GM23248 (cell line): Measurements from ENCODE around the gene SELENOO. TPM values are rescaled to one million over a fixed set of nuclear protein-coding genes. Genes with fewer than 3 reads are reported as not detected.
A peak's percentile ranks its signal among the peaks of the same experiment; 100 is the strongest.

Experiments
- DNase-seq: peaks from one replicate; pipeline ENCODE4 v3.0.0-alpha.2; 2015
- H2AFZ ChIP-seq: fragments of 200-600 bp; sonication (generic); 2 replicates; pipeline ENCODE4 v1.6.1; 2016; ENCODE audit warnings: antibody characterized with exemption
- H3F3A ChIP-seq: fragments of 200-600 bp; sonication (generic); 2 replicates; pipeline ENCODE4 v1.6.1; 2016; ENCODE audit warnings: mild to moderate bottlenecking, antibody characterized with exemption, mixed run types; ENCODE audit not compliant: insufficient read depth
- H3K27ac ChIP-seq: fragments of 200-600 bp; sonication (generic); 2 replicates; pipeline ENCODE4 v1.5.1; 2016; ENCODE audit warnings: mild to moderate bottlenecking
- H3K27me3 ChIP-seq: fragments of 200-600 bp; sonication (generic); replicated peaks from 2 replicates; pipeline ENCODE4 v1.6.1; 2016; ENCODE audit warnings: mild to moderate bottlenecking; ENCODE audit not compliant: insufficient read depth
- H3K36me3 ChIP-seq: fragments of 200-600 bp; sonication (generic); 2 replicates; pipeline ENCODE4 v1.6.1; 2016; ENCODE audit warnings: low read depth, mild to moderate bottlenecking
- H3K4me1 ChIP-seq: fragments of 200-600 bp; sonication (generic); 2 replicates; pipeline ENCODE4 v1.6.1; 2016; ENCODE audit warnings: mild to moderate bottlenecking; ENCODE audit not compliant: insufficient read depth
- H3K4me2 ChIP-seq: fragments of 200-600 bp; sonication (generic); one replicate; pipeline ENCODE4 v1.6.1; 2016; ENCODE audit warnings: mild to moderate bottlenecking; ENCODE audit not compliant: unreplicated experiment
- H3K4me3 ChIP-seq: fragments of 200-600 bp; sonication (generic); 2 replicates; pipeline ENCODE4 v1.5.1; 2016; ENCODE audit warnings: mild to moderate bottlenecking
- H3K79me2 ChIP-seq: fragments of 200-600 bp; sonication (generic); 2 replicates; pipeline ENCODE4 v1.6.1; 2016; ENCODE audit warnings: mild to moderate bottlenecking; ENCODE audit not compliant: insufficient read depth
- H3K9ac ChIP-seq: fragments of 200-600 bp; sonication (generic); 2 replicates; pipeline ENCODE4 v1.6.1; 2016; ENCODE audit warnings: mild to moderate bottlenecking
- H3K9me2 ChIP-seq: fragments of 200-600 bp; sonication (generic); 2 replicates; pipeline ENCODE4 v1.6.1; 2016; ENCODE audit warnings: mixed run types, mild to moderate bottlenecking, moderate library complexity; ENCODE audit not compliant: insufficient read depth
- H3K9me3 ChIP-seq: fragments of 200-600 bp; sonication (generic); one replicate; pipeline ENCODE4 v1.6.1; 2017; ENCODE audit warnings: low read depth
- H4K20me1 ChIP-seq: fragments of 200-600 bp; sonication (generic); 2 replicates; pipeline ENCODE4 v1.6.0; 2016; ENCODE audit not compliant: insufficient read depth
- EZH2 ChIP-seq: fragments of 200-600 bp; sonication (generic); IDR thresholded peaks from 2 replicates; pipeline ENCODE4 v1.6.1; 2018; ENCODE audit warnings: antibody characterized with exemption, mild to moderate bottlenecking; ENCODE audit not compliant: insufficient read depth, poor library complexity, severe bottlenecking
- EZH2phosphoT487 ChIP-seq: fragments of 200-600 bp; sonication (generic); IDR thresholded peaks from 2 replicates; pipeline ENCODE4 v1.6.1; 2018; ENCODE audit warnings: antibody characterized with exemption, moderate library complexity, mild to moderate bottlenecking, low read depth; ENCODE audit not compliant: insufficient read depth
- WGBS, 2 experiments: methylation state at CpG; one replicate each; pipeline ENCODE4 v1.1.6; 2015 to 2017; ENCODE audit warnings: low lambda C conversion rate in 2 of 2, low coverage in 1 of 2; ENCODE audit errors: missing lambda C conversion rate in 2 of 2; 5-methylcytosine and 5-hydroxymethylcytosine counted together
- in situ Hi-C: fragments of 300-500 bp; cut with MboI; formaldehyde crosslinking; loops from 2 replicates; pipeline ENCODE4 v1.15.0; 2020
- polyA plus RNA-seq: library from polyadenylated mRNA; unstranded; fragments of >200 nt; fragmentation: Nextera tagmentation; extraction: Ambion mirVana; gene quantifications from 2 replicates; pipeline ENCODE4 v1.2.1, GENCODE V29; 2016
- total RNA-seq: library from RNA; depleted of rRNA; stranded (reverse); fragments of >200 nt; shearing (Covaris generic); gene quantifications from 2 replicates; pipeline ENCODE4 v1.2.3, GENCODE V29; 2014; rRNA removed

The SELENOO gene
- total and polyA plus RNA-seq, 2 experiments from 2014 or later, result 5.0 to 24.3 TPM

DNA sequence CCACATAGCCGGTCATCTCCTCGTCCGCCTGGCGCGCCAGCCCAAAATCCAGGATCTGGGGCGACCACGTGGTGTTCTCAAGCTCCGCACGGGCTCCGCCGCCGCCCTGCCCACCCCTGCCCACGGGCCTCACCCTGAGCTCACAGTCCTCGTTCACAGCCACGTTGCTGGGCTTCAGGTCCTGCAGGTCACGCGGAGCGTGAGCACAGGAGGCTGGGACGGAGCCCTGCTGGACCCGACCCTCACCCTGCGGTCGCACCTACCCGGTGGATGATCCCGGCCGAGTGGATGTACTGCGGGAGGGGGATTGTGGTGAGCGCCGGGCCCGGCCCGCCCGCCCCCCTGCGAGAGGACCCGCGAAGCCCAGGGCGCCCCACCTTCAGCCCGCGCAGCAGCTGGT is 66.2 kb downstream of the SELENOO start:
- DNase-seq, result no peak
- Histone ChIP-seq H3K27me3 (no peaks in the 10 kb centered on the region), H3K9ac (no peak overlapping the region), H2AFZ (no peak overlapping the region), H4K20me1 (no peaks in the 10 kb centered on the region), H3F3A (no peaks in the 10 kb centered on the region), H3K27ac (no peak overlapping the region), H3K9me3 (no peaks in the 10 kb centered on the region), H3K4me2 (no peak overlapping the region), H3K4me3 (peak overlapping the region; percentile 63; the same call in 1 of the 2 replicates), H3K9me2 (no peaks in the 10 kb centered on the region), H3K36me3 (no peaks in the 10 kb centered on the region), H3K79me2 (no peaks in the 10 kb centered on the region), H3K4me1 (peaks cover 7% of the 10 kb centered on the region)
- 36 to 39% methylated on average over 30 to 34 of the region's 37 CpGs for WGBS, 2 experiments
- TF ChIP-seq EZH2phosphoT487 (no peak), EZH2 (no peak)
- in situ Hi-C loops, result no loop called here

Other genes with a start within 250 kb of the SELENOO start
- gene PIM3, start 240.2 kb upstream of the SELENOO start, total RNA-seq, result 16.2 and 17.3 TPM in 2 replicates
- gene PIM3, start 240.2 kb upstream of the SELENOO start, polyA plus RNA-seq, result 10.8 TPM in 2 replicates
- not detected in 2 replicates for gene IL17REL, start 188.2 kb upstream of the SELENOO start, total RNA-seq
- not detected in 2 replicates for gene IL17REL, start 188.2 kb upstream of the SELENOO start, polyA plus RNA-seq
- gene TTLL8, start 142.7 kb upstream of the SELENOO start, total RNA-seq, result not detected in 2 replicates
- not detected in 2 replicates for gene TTLL8, start 142.7 kb upstream of the SELENOO start, polyA plus RNA-seq
- gene MLC1, start 115.6 kb upstream of the SELENOO start, total RNA-seq, result not detected in 2 replicates
- gene MLC1, start 115.6 kb upstream of the SELENOO start, polyA plus RNA-seq, result not detected in 2 replicates
- gene MOV10L1, start 111.0 kb upstream of the SELENOO start, total RNA-seq, result not detected in 2 replicates
- gene MOV10L1, start 111.0 kb upstream of the SELENOO start, polyA plus RNA-seq, result not detected in 2 replicates
- under 0.01 TPM in 1 of 2 replicates, not detected in the other for gene PANX2, start 30.3 kb upstream of the SELENOO start, total RNA-seq
- 0.18 and 0.20 TPM in 2 replicates for gene PANX2, start 30.3 kb upstream of the SELENOO start, polyA plus RNA-seq
- 19.5 and 33.5 TPM in 2 replicates for gene TRABD, start 15.1 kb upstream of the SELENOO start, total RNA-seq
- 20.7 and 22.6 TPM in 2 replicates for gene TRABD, start 15.1 kb upstream of the SELENOO start, polyA plus RNA-seq
- 32.0 and 33.8 TPM in 2 replicates for gene TUBGCP6, start 44.0 kb downstream of the SELENOO start, total RNA-seq
- 13.2 and 16.6 TPM in 2 replicates for gene TUBGCP6, start 44.0 kb downstream of the SELENOO start, polyA plus RNA-seq
- 16.8 and 19.2 TPM in 2 replicates for gene HDAC10, start 50.3 kb downstream of the SELENOO start, total RNA-seq
- 4.3 and 6.6 TPM in 2 replicates for gene HDAC10, start 50.3 kb downstream of the SELENOO start, polyA plus RNA-seq
- 22.8 and 28.7 TPM in 2 replicates for gene MAPK12, start 60.7 kb downstream of the SELENOO start, total RNA-seq
- gene MAPK12, start 60.7 kb downstream of the SELENOO start, polyA plus RNA-seq, result 20.7 and 23.2 TPM in 2 replicates
- 9.8 and 12.3 TPM in 2 replicates for gene MAPK11, start 69.4 kb downstream of the SELENOO start, total RNA-seq
- gene MAPK11, start 69.4 kb downstream of the SELENOO start, polyA plus RNA-seq, result 1.0 and 1.2 TPM in 2 replicates
- gene PLXNB2, start 106.6 kb downstream of the SELENOO start, total RNA-seq, result 136 and 147 TPM in 2 replicates
- gene PLXNB2, start 106.6 kb downstream of the SELENOO start, polyA plus RNA-seq, result 123 and 136 TPM in 2 replicates
- 3.3 and 5.7 TPM in 2 replicates for gene DENND6B, start 126.0 kb downstream of the SELENOO start, total RNA-seq
- gene DENND6B, start 126.0 kb downstream of the SELENOO start, polyA plus RNA-seq, result 6.1 and 6.6 TPM in 2 replicates
- 50.0 and 58.4 TPM in 2 replicates for gene PPP6R2, start 142.3 kb downstream of the SELENOO start, total RNA-seq
- 22.2 and 22.3 TPM in 2 replicates for gene PPP6R2, start 142.3 kb downstream of the SELENOO start, polyA plus RNA-seq